RWPE1 (cell line): ENCODE measurements around the gene PHF1.

ENCODE experiments used
- CTCF ChIA-PET: fragments of 350-600 bp; sonication (Branson Sonifier 250); formaldehyde crosslinking; extraction: SDS; loops from one replicate; lab custom pipeline; 2021; lab: Yijun Ruan, JAX
- POLR2A ChIA-PET: fragments of 400-600 bp; formaldehyde crosslinking; extraction: SDS; loops from one replicate; lab custom pipeline; 2020; ENCODE audit warnings: antibody characterized with exemption; ENCODE audit not compliant: low non-redundant PET; lab: Yijun Ruan, JAX
- DNase-seq: peaks from one replicate; pipeline ENCODE4 v3.0.0; 2012; ENCODE audit warnings: low spot score
- H3K27ac ChIP-seq: fragments of 450-650 bp; 2 replicates; pipeline ENCODE4 v1.5.1; 2017
- CTCF ChIP-seq: fragments of 450-650 bp; conservative IDR thresholded peaks from 2 replicates; pipeline ENCODE4 v1.5.1; 2017; ENCODE audit warnings: low read depth, mild to moderate bottlenecking

Gene PHF1

GRCh38 chr6:33439956-33440648, 29.3 kb downstream of the PHF1 start:
- H3K27ac ChIP-seq, result 0 out of 2 replicates have a peak overlapping the region, but pooled peaks have one; percentile 13
- ChIA-PET CTCF (interaction anchor here (0.6 to 0.7 kb wide), 4 partner anchors 14 to 306 kb away, joined by 3 to 5 read pairs (median 4); partner anchors contain the start of gene ZBTB9), POLR2A (no interaction called here)
- no peak for DNase-seq
- TF ChIP-seq CTCF, result no peak

GRCh38 chr6:33440649-33441309, 30.0 kb downstream of the PHF1 start:
- ChIA-PET CTCF (interaction anchor here (0.6 to 0.7 kb wide), 2 partner anchors 9 to 305 kb away, joined by 3 read pairs; no protein-coding TSS in a partner anchor), POLR2A (no interaction called here)
- no peak for TF ChIP-seq CTCF
- H3K27ac ChIP-seq, result 0 out of 2 replicates have a peak overlapping the region, but pooled peaks have one; percentile 13
- no peak for DNase-seq

- ChIA-PET CTCF (interaction anchor here (0.7 kb wide), 1 partner anchor 9 kb away, joined by 3 read pairs; no protein-coding TSS in a partner anchor), POLR2A (no interaction called here)
- no peak for TF ChIP-seq CTCF
Observed at GRCh38 chr6:33441457-33441856, 30.6 kb downstream of the PHF1 start.

GRCh38 chr6:33442283-33442682, 31.5 kb downstream of the PHF1 start:
- POLR2A ChIA-PET, result no interaction called here
- TF ChIP-seq CTCF, result no peak
- CTCF ChIA-PET, result interaction anchor here (0.7 kb wide), 1 partner anchor 8 kb away, joined by 3 read pairs; no protein-coding TSS in a partner anchor
- H3K27ac ChIP-seq, result no peak overlapping the region; the same call in 1 of the 2 replicates
- DNase-seq, result no peak

More at GRCh38 chr6:33441457-33441856, 30.6 kb downstream of the PHF1 start:
- DNase-seq, result no peak
- H3K27ac ChIP-seq, result no peak overlapping the region

GRCh38 chr6:33443025-33443424, 32.2 kb downstream of the PHF1 start:
- ChIA-PET POLR2A (no interaction called here), CTCF (interaction anchor here (0.5 kb wide), 1 partner anchor 69 kb away, joined by 3 read pairs; no protein-coding TSS in a partner anchor)
- no peak overlapping the region for H3K27ac ChIP-seq
- no peak for TF ChIP-seq CTCF
- no peak for DNase-seq
